ENCODE measurements around the gene PRKCB. TPM values are rescaled to one million over a fixed set of nuclear protein-coding genes. Genes with fewer than 3 reads are reported as not detected.

PRKCB gene
- total RNA-seq, 6 experiments from 2014 or later: not detected

GRCh38 chr16:23968176-23968575, 132.4 kb downstream of the PRKCB start:
- no peak overlapping the region for H3K27ac Mint-ChIP-seq
- no peaks in the 10 kb centered on the region for H3K36me3 Mint-ChIP-seq (ENCODE audit: low read depth)
- TF ChIP-seq, protein P1, sequence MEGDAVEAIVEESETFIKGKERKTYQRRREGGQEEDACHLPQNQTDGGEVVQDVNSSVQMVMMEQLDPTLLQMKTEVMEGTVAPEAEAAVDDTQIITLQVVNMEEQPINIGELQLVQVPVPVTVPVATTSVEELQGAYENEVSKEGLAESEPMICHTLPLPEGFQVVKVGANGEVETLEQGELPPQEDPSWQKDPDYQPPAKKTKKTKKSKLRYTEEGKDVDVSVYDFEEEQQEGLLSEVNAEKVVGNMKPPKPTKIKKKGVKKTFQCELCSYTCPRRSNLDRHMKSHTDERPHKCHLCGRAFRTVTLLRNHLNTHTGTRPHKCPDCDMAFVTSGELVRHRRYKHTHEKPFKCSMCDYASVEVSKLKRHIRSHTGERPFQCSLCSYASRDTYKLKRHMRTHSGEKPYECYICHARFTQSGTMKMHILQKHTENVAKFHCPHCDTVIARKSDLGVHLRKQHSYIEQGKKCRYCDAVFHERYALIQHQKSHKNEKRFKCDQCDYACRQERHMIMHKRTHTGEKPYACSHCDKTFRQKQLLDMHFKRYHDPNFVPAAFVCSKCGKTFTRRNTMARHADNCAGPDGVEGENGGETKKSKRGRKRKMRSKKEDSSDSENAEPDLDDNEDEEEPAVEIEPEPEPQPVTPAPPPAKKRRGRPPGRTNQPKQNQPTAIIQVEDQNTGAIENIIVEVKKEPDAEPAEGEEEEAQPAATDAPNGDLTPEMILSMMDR (IDR thresholded peaks at IDR 0.05): no peak
- H3K4me1 Mint-ChIP-seq (ENCODE audit: low read depth): no peaks in the 10 kb centered on the region
- peaks cover 41% of the 10 kb centered on the region for H3K9me3 Mint-ChIP-seq
- DNase-seq: no peak
- no peaks in the 10 kb centered on the region; the same call in 1 of the 2 replicates for H3K27me3 Mint-ChIP-seq (ENCODE audit: insufficient read depth)
- H3K4me3 Mint-ChIP-seq: no peak overlapping the region

- TF ChIP-seq, protein P1 (IDR thresholded peaks at IDR 0.05): no peak
- no peak overlapping the region for H3K27ac Mint-ChIP-seq
- no peaks in the 10 kb centered on the region for H3K4me1 Mint-ChIP-seq (ENCODE audit: low read depth)
- peaks cover 1% of the 10 kb centered on the region; the same call in 1 of the 2 replicates for H3K27me3 Mint-ChIP-seq (ENCODE audit: insufficient read depth)
- H3K9me3 Mint-ChIP-seq: peaks cover 46% of the 10 kb centered on the region
- H3K4me3 Mint-ChIP-seq: no peak overlapping the region
- no peak for DNase-seq
- H3K36me3 Mint-ChIP-seq (ENCODE audit: low read depth): peaks cover 6% of the 10 kb centered on the region
Observed at GRCh38 chr16:23969468-23970297, 133.9 kb downstream of the PRKCB start.

- Mint-ChIP-seq H3K4me3 (no peak overlapping the region), H3K36me3 (ENCODE audit: low read depth) (peaks cover 6% of the 10 kb centered on the region), H3K27ac (no peak overlapping the region), H3K27me3 (ENCODE audit: insufficient read depth) (peaks cover 1% of the 10 kb centered on the region; the same call in 1 of the 2 replicates), H3K9me3 (peaks cover 42% of the 10 kb centered on the region), H3K4me1 (ENCODE audit: low read depth) (no peaks in the 10 kb centered on the region)
- TF ChIP-seq, protein P1 (IDR thresholded peaks at IDR 0.05): no peak
- DNase-seq: no peak
Observed at GRCh38 chr16:23974223-23974622, 138.4 kb downstream of the PRKCB start.

DNA sequence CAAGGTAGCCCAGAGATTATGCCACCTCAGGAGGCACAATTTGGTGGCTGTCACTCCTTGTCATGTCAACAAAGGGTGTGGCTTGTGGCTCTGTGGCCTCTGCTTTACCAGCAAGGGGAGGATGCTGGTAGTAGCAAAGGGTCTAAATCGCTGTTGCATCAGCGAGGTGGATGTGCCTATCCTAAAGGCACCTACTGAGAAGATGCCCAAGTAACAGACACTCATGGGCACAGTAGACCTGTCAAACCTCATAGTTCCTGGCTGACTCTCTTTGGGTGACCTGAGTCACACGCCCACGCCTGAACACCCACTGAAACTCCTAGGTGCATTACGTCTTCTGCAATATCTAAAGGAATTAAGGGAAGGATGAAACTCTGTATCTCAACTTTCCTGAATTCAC, 139.5 kb downstream of the PRKCB start:
- Mint-ChIP-seq H3K4me1 (ENCODE audit: low read depth) (no peaks in the 10 kb centered on the region), H3K4me3 (no peak overlapping the region), H3K36me3 (ENCODE audit: low read depth) (peaks cover 6% of the 10 kb centered on the region), H3K27ac (no peak overlapping the region), H3K27me3 (ENCODE audit: insufficient read depth) (peaks cover 1% of the 10 kb centered on the region), H3K9me3 (peaks cover 32% of the 10 kb centered on the region)
- no peak for DNase-seq
- TF ChIP-seq, protein P1 (IDR thresholded peaks at IDR 0.05): no peak

GRCh38 chr16:23976091-23976490, 140.3 kb downstream of the PRKCB start:
- TF ChIP-seq, protein P1 (IDR thresholded peaks at IDR 0.05): no peak
- no peak for DNase-seq
- peaks cover 32% of the 10 kb centered on the region for H3K9me3 Mint-ChIP-seq
- peaks cover 1% of the 10 kb centered on the region for H3K27me3 Mint-ChIP-seq (ENCODE audit: insufficient read depth)
- no peaks in the 10 kb centered on the region for H3K4me1 Mint-ChIP-seq (ENCODE audit: low read depth)
- no peak overlapping the region for H3K4me3 Mint-ChIP-seq
- H3K27ac Mint-ChIP-seq: no peak overlapping the region
- H3K36me3 Mint-ChIP-seq (ENCODE audit: low read depth): peaks cover 6% of the 10 kb centered on the region
